ENCODE data around the gene CYB5B. TPM values are rescaled to one million over a fixed set of nuclear protein-coding genes. Genes with fewer than 3 reads are reported as not detected.

Gene CYB5B
- total RNA-seq, 1 donor from 2014 or later: 27.1 TPM

DNA sequence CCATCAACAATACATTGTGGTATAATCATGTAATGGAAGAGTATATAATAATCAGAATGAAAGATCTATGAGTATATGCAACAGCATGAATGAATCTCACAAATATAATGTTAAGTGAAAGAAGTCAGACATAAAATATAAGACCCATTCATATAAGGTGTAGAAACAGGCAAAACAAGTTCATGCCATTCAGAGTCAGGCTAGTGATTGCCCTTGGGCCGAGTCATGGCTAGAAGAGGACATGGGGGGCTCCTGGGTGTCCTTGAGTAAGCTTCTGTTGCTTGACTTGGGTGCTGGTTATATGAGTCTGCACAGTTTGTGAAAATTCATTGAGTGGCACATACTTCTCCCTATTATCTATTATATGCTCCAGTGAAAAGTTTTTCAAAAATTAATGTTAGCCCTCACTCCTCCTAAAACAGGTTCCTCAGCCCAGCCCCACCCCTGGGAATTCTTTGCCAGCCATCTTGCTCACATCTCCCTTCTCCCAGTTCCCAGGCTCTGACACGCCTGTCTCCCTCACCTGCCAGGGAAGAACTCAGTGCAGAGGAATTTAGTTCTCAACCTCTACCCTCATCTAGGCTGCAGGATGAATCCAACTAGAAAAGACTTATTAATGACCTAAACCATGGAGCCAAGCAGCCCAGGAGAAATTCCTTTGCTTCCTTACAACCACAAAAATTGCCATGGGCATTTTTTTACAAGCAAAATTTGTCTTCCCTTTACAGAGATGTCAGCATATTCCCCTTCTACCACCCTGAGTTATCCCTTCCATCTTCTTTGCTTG is 89.0 kb downstream of the CYB5B start:
- no peak for DNase-seq (ENCODE audit: low spot score)
- no peak for ATAC-seq

DNA sequence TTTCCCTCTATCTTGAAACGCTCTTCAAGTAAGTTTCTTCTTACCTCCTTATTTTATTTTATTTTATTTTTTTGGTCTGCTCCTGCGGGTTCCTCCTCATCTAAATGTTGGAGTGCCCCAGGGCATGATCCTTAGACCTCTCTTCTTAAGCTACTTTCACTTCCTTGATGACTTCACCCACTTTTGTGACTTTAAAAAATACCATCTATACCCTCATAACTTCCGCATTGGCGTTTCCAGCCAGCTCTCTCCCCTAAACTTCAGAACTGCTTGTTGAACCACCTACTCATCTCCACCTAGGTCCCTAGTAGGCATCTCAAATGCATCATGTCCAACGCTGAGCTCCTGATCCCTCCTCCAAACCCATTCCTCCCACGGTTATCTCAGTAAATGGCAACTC is 89.9 kb downstream of the CYB5B start:
- no peak for ATAC-seq
- DNase-seq (ENCODE audit: low spot score): no peak

Other genes with a start within 250 kb of the CYB5B start
- 11.6 TPM for gene SNTB2, start 237.5 kb upstream of the CYB5B start, total RNA-seq
- gene VPS4A, start 113.3 kb upstream of the CYB5B start, total RNA-seq: 12.9 TPM
- 22.0 TPM for gene PDF, start 94.0 kb upstream of the CYB5B start, total RNA-seq
- 27.8 TPM for gene COG8, start 85.1 kb upstream of the CYB5B start, total RNA-seq
- gene NIP7, start 84.8 kb upstream of the CYB5B start, total RNA-seq: 8.1 TPM
- 3.1 TPM for gene TMED6, start 72.8 kb upstream of the CYB5B start, total RNA-seq
- gene TERF2, start 38.6 kb upstream of the CYB5B start, total RNA-seq: 12.0 TPM
- gene NFAT5, start 141.3 kb downstream of the CYB5B start, total RNA-seq: 10.0 TPM